Measurements from ENCODE around the gene KRTAP4-5. TPM values are rescaled to one million over a fixed set of nuclear protein-coding genes. Genes with fewer than 3 reads are reported as not detected.
"Not testable (repeated sequence)": the region's sequence is repeated elsewhere in the genome, so short reads cannot be mapped to it uniquely, and the experiment has no call there.

Gene KRTAP4-5
- total RNA-seq, 1 experiment from 2014 or later: not detected

DNA sequence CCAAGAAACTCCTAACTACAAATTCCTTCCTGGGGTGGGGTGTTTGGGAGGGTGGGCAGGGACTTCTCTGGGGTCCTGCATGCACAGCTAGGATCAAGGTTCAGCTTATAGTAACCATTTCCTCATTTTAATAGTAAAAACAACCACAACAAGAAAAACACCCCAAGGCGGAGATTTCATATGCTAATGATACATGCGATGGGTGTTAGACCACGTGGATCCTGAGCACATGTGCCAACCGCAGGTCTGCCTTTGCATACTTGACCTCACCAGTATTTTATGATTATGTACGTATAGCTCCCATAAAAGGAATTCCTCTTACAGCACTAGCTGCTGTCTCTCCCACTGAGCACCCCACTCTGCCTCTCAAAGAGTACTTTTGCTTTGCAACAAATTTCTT is 33.3 kb downstream of the KRTAP4-5 start:
- Histone ChIP-seq H3K36me3 (ENCODE audit: control insufficient read depth, insufficient read depth, low read length) (no peaks in the 10 kb centered on the region), H3K9me3 (peaks cover 9% of the 10 kb centered on the region), H3K27me3 (replicated peaks; ENCODE audit: control insufficient read depth, insufficient read depth, low read length) (no peaks in the 10 kb centered on the region), H3K4me1 (no peaks in the 10 kb centered on the region), H3K4me3 (ENCODE audit: low read depth, low read length) (no peak overlapping the region)
- DNase-seq: no peak
- intact Hi-C loops (cut with micrococcal nuclease; ENCODE audit: unreplicated experiment): no loop called here
- no peak overlapping the region for H3K4me3 Mint-ChIP-seq (ENCODE audit: unreplicated experiment)
- H3K27ac Mint-ChIP-seq (ENCODE audit: unreplicated experiment): no peak overlapping the region
- BruUV-seq (replicated peaks): no TSS peak
- no peaks in the 10 kb centered on the region for H3K36me3 Mint-ChIP-seq (ENCODE audit: insufficient read depth, unreplicated experiment)
- no peaks in the 10 kb centered on the region for H3K27me3 Mint-ChIP-seq (ENCODE audit: insufficient read depth, unreplicated experiment)
- peaks cover 5% of the 10 kb centered on the region for H3K9me3 Mint-ChIP-seq (ENCODE audit: unreplicated experiment)
- TF ChIP-seq, protein P1, sequence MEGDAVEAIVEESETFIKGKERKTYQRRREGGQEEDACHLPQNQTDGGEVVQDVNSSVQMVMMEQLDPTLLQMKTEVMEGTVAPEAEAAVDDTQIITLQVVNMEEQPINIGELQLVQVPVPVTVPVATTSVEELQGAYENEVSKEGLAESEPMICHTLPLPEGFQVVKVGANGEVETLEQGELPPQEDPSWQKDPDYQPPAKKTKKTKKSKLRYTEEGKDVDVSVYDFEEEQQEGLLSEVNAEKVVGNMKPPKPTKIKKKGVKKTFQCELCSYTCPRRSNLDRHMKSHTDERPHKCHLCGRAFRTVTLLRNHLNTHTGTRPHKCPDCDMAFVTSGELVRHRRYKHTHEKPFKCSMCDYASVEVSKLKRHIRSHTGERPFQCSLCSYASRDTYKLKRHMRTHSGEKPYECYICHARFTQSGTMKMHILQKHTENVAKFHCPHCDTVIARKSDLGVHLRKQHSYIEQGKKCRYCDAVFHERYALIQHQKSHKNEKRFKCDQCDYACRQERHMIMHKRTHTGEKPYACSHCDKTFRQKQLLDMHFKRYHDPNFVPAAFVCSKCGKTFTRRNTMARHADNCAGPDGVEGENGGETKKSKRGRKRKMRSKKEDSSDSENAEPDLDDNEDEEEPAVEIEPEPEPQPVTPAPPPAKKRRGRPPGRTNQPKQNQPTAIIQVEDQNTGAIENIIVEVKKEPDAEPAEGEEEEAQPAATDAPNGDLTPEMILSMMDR (IDR thresholded peaks at IDR 0.05; ENCODE audit: insufficient read depth in 1 of 2, low read depth in 1 of 2, low read length in 1 of 2, severe bottlenecking in 1 of 2, unreplicated experiment in 1 of 2): no peak
- no peaks in the 10 kb centered on the region for H3K4me1 Mint-ChIP-seq (ENCODE audit: low read depth, unreplicated experiment)
- CTCF ChIA-PET: no interaction called here
- POLR2A ChIA-PET: no interaction called here

DNA sequence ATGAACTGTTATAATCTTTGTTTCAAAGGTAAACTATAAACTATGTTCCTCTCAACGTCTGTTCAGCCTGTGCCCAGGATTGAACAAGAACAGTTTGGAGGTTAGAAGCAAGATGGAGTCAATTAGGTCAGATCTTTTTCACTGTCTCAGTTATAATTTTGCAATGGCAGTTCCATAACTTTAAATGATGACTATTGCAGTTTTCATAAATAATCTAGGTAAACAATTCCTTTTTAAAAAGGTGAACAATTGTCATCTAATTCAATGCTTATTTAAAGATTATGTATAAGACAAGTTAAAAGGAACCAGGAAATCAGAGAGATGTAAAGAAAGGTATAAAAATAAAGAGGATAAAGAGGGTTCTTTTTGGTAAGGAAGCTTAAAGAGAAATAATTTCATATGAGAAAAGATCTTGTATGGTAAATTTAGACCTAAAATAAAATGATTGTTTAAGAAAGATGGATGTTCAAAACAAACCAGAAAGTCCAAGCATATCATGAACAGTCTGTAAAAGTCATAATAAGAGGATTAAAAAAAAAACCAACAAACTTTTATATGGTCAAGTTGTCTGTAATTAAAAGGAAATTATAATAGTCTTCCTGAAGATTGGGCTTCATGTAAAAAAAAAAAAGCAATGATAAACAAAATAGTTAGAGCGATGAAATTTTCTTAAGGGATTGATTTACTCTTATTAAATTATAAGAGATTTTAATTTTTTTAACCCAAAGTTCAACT is 38.3 kb downstream of the KRTAP4-5 start:
- no peaks in the 10 kb centered on the region for H3K4me1 Mint-ChIP-seq (ENCODE audit: low read depth, unreplicated experiment)
- H3K27me3 ChIP-seq (replicated peaks; ENCODE audit: control insufficient read depth, insufficient read depth, low read length): no peaks in the 10 kb centered on the region
- H3K4me3 ChIP-seq (ENCODE audit: low read depth, low read length): no peak overlapping the region
- H3K4me1 ChIP-seq: no peaks in the 10 kb centered on the region
- H3K4me3 Mint-ChIP-seq (ENCODE audit: unreplicated experiment): no peak overlapping the region
- ChIA-PET POLR2A (no interaction called here), CTCF (no interaction called here)
- H3K27ac Mint-ChIP-seq (ENCODE audit: unreplicated experiment): no peak overlapping the region
- intact Hi-C loops (cut with micrococcal nuclease; ENCODE audit: unreplicated experiment): no loop called here
- peaks cover 10% of the 10 kb centered on the region for H3K9me3 ChIP-seq
- H3K36me3 Mint-ChIP-seq (ENCODE audit: insufficient read depth, unreplicated experiment): no peaks in the 10 kb centered on the region
- peaks cover 29% of the 10 kb centered on the region for H3K9me3 Mint-ChIP-seq (ENCODE audit: unreplicated experiment)
- DNase-seq: no peak
- TF ChIP-seq, protein P1 (IDR thresholded peaks at IDR 0.05; ENCODE audit: insufficient read depth in 1 of 2, low read depth in 1 of 2, low read length in 1 of 2, severe bottlenecking in 1 of 2, unreplicated experiment in 1 of 2): no peak
- H3K36me3 ChIP-seq (ENCODE audit: control insufficient read depth, insufficient read depth, low read length): no peaks in the 10 kb centered on the region
- H3K27me3 Mint-ChIP-seq (ENCODE audit: insufficient read depth, unreplicated experiment): no peaks in the 10 kb centered on the region
- BruUV-seq (replicated peaks): no TSS peak

DNA sequence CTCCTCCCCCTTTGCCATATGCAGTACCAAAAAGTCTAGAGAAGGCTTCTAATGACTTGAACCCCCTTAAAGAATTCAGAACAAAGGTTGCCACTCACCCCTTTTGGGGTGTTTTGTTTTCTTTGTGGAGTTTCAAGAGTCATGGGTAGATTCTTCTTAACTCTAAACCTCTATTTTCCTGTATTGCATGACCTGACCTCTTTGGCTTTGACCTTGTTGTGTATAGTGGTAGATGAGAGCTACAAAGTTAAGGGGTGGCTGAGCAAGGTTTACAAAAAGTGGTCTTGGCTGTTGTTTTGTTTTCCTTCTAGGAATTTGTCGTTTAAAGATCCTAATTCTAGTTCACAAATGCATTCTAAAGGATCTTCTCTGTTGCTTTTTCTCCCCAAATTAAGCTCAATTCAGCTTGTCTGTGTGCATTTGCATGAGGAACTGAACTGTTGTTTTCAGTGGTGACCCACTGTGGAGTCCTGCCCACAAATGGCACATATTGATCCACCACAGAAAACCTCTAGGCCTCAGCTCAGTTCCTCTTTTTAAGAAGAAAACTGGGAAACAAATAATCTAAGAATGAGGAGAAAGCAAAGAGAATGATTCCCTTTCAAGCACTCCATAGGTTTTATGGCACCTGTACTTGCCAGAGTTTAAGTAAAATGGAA is 40.8 kb downstream of the KRTAP4-5 start:
- H3K4me3 Mint-ChIP-seq (ENCODE audit: unreplicated experiment); H3K4me1 Mint-ChIP-seq (ENCODE audit: low read depth, unreplicated experiment); H3K27me3 Mint-ChIP-seq (ENCODE audit: insufficient read depth, unreplicated experiment); POLR2A ChIA-PET; H3K4me3 ChIP-seq (ENCODE audit: low read depth, low read length); H3K27me3 ChIP-seq (replicated peaks; ENCODE audit: control insufficient read depth, insufficient read depth, low read length); H3K27ac Mint-ChIP-seq (ENCODE audit: unreplicated experiment); intact Hi-C loops (cut with micrococcal nuclease; ENCODE audit: unreplicated experiment); H3K4me1 ChIP-seq; DNase-seq; BruUV-seq (replicated peaks); CTCF ChIA-PET; H3K36me3 Mint-ChIP-seq (ENCODE audit: insufficient read depth, unreplicated experiment); H3K36me3 ChIP-seq (ENCODE audit: control insufficient read depth, insufficient read depth, low read length): not testable (repeated sequence)
- H3K9me3 Mint-ChIP-seq (ENCODE audit: unreplicated experiment): peaks cover 29% of the 10 kb centered on the region
- H3K9me3 ChIP-seq: peaks cover 13% of the 10 kb centered on the region
